Measurements from ENCODE around the gene TRIP11.

The TRIP11 gene

DNA sequence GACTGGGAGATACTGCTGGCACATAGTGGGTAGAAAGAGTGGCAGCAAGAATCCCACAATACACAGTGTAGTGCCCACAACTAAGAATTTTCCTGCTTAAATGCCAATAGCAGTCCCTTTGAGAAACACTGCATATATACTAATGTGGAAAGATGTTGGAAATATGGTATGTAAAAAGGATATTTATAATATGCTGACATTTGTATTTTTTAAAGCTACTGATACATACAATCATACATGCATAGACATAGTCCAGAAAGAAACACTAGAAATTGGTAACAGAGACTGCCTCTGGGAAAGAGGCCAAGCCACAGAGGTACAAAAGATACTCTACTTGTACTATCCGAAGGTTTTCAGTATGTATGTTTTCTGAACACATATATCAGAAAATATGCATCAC lies 30.3 kb downstream of the TRIP11 start:
- no peak for DNase-seq

DNA sequence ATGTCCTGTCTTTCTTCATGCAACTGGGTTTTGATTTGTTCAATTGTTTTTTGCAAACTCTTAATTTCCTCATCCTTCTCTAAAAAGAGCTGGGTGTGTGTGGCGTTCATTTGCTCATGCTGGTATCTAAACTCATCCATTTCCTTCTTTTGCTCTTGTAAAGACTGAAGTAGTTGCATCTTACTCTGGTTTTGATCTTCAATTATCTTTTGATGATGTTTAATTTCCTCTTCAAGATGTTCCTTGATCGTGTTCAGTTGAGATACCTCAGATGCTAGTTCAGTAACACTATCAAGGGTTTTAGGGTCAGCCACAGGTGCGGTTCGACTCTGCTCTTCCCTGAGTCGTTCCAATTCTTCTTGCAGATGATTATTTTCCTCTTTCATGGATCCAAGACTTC lies 34.8 kb downstream of the TRIP11 start:
- no peak for DNase-seq

DNA sequence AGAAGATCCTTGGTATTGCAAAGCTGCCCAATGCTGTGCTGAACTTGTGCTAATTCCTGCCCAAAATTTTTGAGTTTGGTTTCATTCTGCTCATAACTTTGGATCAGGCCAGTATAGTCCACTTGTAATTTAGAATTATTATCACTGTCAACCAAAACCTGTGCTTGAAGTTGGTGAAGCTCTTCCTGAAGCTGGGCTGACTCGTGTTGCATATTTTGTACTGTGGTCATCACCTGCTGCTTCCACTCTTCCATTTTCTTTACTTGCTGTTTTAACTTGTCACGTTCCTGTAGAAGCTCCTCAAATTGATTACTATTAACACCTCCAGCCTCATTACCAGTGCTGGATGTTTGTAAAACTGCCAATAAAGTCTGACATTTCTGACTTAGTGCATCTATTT lies 35.8 kb downstream of the TRIP11 start:
- DNase-seq = no peak

DNA sequence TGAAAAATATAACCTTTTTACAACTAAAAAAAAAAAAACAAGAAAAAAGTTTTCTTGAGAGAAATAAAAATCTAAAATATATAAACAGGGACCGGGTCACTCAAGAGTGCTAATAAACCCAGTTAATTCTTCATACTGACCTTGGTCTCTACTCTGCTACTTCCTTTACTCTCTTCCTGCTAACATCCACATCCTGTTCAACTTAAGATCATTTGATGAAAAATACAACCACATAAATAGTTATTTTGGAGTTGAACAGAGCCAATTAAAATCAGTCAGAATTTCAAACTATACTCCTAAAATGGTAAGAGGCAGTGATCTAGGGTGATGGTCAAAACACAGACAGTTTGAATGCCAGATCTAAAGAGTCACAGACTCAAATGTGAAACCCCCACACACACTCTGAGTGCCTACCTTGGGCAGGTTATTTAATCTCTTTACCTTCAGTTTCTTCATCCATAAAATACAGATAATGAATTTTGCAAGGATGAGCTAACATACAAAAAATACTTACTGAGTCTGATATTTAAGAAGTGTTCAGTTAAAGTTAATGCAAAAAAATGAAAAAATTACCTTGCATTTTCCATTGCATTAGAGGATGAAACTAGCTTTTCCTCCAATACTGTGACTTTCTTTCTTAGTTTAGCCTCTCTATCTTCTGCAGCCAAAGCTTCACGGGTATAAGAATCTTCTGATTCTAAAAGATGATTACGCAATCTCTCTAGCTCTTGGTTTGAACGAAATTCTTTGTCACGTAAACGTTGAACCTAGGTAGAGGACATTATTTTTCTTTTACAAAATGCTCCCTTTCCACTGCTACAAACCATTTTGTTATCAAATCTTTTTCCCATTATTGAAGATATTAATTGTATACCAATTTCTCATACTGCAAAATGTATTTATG lies 40.9 kb downstream of the TRIP11 start:
- DNase-seq = no peak

DNA sequence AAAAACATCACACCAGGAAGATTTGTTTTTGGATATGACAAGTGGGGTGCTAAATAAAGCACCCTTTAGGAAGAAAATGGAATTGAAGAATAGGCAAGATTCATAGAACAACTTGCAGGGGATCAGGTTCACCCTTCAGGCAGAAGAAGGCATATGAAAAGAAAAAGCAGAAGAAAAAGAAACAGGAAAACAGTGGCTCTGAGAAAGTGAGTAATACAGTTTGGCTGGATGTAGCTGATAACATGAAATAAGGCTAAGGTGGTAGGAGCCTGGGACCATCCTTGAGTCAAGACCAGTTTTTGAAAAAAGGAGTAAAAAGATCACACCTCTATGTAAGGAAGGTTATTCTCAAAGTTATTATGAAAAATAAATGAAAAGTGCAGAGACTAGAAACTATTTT lies 42.4 kb downstream of the TRIP11 start:
- DNase-seq = no peak

DNA sequence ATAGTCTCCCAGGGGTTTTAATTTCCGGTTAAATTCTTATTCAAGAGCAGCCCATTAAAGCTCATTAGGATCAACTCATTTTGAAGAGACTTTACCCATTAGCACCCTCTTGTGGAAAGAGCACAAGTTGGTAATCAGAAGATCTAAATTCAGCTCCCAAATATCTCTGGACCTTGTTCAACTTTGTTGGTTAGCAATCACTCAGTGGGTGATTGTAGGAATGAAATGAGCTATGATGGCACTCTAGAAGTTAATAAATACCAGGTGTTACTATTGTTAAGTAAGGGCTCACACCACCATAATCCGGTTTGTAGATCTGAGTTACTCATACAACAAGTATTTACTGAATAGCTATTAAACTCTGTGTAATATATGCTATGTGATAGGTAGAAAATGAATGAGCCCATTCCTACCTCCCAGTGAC lies 42.9 kb downstream of the TRIP11 start:
- DNase-seq = peak; percentile 64

DNA sequence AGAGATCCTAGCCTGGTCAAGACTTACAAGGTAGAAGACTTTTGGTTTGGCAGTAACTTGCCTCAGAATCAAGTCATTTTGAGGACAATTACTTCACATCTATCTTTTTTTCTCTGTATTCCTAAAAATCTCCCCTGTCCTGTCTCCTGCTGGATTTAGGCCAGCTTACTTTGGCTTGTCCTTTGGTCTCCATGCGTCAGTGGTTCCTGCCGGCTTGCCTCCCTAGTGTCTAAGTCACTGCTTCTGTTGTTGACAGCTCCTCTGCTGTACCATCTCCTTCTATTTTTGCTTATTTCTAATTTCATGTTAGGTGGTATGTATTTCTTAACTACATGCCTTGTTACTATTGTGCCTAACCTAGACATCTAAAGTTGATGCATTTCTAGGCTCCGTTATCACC lies 52.7 kb downstream of the TRIP11 start:
- DNase-seq = no peak

DNA sequence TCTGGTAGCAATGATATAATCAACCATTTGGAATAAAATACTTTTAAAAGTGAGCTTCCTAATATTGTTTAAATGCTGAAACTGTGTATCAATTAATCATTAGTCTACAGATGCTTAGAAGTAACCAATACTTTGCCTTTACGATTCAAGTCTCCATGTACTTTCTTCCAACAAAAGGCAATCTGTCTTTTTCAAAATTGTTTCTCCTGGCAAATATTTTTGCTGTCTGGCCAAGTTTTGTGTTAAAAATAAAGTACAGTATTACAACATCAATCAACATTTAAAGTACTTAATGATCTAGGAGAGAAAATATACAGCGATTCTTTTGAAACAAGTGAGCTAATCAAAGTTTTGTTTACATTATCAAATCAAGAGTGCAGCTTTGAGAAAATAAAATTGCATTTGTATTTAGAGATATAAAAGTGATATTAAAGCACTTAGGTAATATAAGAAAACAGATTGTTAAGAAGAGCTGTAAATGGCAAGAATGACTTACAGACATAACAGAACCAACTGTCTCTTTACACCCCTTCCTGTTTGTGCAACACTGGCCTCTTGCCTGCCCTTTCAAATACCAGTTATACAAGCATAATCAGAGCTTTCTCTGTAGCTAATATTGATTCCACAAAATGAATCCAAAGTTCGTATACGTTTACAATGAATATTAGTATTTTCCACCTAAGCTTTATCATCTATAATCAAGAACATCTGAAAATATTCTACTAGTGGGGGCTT lies 54.2 kb downstream of the TRIP11 start:
- no peak for DNase-seq

DNA sequence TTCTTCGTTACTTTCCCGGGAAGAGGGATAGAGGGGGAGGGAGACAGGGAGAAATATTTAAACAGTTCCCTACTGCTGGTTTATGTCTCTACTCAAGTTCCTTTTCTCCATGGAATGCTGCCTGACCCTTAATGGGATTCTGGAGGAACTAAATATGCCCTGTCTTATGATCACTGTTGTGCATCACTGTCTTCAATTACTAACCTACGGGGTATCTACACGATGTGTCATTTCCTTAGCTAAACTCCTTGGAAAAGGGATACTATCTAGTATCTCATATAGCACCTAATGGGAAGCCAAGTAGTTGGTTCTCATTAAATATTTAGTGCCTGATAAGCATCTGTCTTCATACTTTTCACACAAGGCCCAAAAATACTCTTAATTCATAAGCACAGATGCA lies 54.9 kb downstream of the TRIP11 start:
- no peak for DNase-seq

DNA sequence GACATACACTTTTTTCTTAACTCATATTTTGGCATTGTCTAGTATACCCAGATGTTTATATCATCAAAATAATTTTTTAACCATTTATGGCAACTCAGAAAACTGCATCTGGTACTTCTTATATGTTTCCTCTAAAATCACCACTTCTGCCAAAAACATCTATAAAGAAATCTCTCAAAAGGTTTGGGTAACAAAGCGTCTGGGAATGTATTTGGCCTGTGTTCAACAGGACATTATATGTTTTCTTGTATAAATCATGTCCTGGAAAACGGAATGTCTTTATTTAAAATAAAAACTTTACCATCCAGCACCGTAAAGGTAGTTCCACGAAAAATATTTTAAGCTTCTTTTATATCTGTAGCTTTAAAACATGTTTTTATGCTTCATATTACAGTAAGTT lies 56.3 kb downstream of the TRIP11 start:
- DNase-seq = no peak

DNA sequence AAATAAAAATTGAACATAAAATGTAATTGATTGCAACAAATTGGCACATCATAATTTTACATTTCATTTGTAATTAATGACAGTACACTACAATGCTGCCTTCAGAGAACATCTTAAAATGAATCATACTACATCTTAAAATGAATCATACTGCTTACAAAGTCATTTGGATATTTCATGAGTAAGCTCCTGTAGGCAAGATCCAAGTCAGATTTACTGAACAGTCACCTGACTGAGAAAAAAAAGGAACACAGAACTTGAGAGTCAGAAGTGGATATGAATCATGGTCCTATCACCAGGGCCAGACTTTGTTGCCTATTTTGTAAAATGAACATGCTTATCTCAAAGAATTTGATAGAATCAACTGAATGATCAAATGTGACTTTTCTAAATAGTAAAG lies 59.7 kb downstream of the TRIP11 start:
- DNase-seq = no peak

DNA sequence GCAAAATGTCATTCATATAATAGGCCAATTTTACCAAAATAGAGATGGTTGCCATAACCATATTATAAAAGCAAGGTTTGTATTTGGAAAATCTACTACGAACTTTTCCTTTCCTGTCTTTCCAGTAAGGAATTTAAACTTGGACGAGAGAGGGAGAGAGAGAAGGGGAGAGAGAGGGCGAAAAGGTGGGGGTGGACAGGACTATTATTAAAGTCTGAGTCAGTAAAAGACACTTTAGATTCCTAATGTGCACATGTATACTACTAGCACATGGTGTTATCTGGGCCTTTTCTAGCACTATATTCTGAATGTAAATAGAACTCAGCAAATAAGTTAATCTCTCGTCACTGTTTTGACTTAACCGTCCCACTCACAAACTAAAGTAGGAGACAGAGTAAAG lies 62.0 kb downstream of the TRIP11 start:
- no peak for DNase-seq

DNA sequence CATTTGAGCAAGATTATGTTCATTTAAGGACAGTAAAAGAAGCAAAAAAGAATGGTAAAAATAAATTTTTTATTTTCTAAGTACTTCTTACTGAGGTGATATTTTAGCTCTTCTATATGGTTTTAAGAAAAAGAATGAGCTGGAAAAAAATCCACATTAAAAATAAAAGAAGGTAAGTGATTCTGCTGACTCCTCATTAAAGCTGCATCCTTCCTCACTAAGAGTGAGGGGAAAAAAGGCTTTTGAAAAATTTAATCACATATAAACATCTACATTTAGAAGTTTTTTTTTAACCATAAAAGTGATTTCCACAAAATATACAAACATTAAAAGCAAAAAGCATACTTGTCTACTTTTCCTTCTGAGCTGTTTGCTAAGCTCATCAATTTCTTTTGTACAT lies 64.1 kb downstream of the TRIP11 start:
- DNase-seq = no peak

DNA sequence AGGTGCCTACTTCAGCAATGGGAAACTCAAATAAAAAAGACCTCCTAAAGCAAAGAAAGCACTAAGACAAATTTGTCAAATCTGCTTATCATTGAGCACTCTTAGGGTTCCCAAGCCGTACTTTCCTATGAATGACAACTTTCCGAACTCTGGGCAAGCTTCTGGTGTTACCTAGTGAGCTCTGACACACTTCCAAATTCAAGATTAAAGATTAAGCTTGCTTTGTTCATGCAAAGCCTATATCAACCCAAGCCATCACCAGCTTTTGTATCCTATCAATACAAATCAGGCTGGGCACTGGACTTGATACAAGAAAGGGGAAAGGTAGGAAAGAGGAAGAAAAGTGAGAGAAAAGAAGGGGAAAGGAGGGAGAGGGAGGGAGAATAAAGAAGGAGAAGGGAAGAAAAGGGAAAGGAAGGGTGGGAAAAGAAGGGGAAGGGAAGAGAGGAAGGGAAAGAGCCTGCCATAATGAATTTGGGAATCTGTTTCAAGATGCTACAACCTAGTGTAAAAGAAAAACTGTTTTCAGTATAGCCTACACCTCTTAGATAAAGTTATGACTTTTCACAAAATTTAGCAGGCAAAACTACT lies 68.6 kb downstream of the TRIP11 start:
- DNase-seq = no peak

DNA sequence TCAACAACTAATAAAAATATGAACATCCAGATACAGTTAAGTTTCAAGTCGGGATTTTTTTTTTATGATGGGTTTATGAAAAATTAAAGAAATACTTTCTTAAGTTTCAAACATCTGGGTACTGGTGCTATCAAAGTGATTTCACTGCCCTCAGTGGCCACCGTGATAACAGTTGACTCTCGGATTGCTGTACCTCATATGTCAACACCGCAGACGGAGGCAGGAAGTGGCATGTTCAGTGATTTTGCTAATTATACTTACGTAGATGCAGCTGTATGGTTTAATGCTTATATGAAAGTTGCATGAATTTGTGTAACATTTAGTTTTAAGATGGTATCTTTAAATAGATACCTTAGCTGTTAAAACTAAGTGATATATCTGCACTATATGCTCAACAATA lies 71.6 kb downstream of the TRIP11 start:
- DNase-seq = no peak

DNA sequence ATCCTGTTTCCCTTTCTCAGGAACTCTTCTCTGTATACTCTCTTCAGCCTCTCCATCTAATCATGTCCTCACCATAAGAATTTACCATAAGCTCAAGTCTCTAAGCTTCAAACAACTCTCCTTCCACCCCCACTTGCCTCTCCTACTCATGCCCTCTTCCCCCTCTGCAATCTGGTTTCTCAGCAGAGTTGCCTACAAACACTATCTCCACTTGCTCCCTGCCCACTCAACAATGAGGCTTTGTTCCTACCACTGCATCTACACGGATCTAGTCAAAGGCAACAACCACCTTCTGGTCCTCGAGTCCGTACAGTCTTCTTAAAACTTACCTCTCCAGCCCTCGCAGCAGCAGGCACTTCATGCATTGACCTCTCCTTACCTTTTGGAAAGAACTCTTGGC lies 75.1 kb downstream of the TRIP11 start:
- no peak for DNase-seq

DNA sequence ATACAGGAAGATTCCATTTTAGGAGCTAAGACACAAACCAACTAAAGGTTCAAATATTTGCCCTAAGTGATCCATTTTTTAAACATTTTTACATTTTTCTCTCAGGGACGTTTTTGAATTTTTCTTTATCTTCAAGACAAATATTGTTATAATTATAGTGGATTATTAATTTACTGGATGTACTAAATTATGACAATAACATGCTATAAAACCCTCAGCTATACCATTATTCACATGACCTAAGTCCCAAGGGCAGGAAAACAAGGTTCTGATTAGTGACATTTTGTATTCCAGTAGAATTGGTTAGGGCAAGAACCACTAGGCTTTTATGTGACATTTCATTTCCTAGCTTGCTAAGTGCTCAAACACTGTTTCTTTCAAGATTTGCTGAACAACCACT lies 75.8 kb downstream of the TRIP11 start:
- no peak for DNase-seq

DNA sequence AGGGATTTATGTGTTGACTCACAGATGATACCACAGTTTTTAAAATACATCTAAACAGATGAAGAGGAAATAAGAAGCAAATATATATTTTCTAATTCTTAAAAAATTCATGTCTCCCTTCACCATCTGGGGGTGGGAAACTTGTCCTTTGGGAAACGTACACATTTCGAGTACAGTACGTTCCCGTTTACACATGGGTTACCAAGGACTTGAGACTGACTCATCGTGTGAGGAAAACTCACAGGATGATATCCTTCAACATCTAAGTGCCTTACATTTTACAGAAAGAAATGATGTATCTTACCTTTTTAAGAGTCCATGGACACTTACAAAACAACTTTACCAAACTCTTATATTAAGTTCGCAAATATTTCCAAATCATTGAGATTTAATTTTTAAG lies 76.4 kb downstream of the TRIP11 start:
- no peak for DNase-seq

DNA sequence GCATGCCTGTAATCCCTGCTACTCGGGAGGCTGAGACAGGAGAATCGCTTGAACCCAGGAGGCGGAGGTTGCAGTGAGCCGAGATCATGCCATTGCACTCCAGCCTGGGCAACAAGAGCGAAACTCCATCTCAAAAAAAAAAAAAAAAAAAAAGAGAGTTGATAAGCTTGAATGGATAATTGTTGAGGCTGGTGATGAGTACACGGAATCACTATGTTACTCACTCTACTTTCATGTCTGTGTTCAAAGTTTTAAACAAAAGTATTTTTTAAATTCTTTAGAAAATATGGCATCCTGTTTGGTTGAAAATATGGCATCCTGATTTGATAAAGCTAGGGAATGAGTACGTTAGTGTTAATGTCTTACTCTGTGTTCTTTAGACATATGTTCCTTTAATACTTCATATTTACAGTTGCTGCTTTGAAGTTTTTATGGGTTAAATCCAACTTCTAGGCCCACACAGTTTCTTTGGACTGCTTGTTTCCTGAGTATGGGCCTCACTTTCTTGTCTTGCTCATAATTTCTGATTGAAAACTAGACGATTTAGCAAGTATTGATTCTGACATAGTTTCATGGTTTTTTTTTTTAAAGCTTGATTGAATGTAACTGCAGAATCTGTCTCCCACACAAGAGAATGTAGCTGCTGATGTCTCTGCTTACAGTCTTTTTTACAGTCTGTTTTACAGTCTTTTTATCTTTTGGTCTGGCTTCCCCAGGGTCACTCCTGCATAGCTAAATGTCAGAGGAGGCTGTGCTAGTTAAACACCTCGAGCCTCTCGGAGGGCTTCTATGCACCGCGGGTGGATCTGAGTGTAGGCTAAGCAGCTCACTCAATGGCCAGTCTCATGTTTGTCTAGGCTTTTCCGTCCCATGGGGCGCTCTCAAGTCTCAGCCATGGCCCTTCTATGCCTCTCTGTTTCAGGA lies 78.3 kb downstream of the TRIP11 start:
- no peak for DNase-seq

DNA sequence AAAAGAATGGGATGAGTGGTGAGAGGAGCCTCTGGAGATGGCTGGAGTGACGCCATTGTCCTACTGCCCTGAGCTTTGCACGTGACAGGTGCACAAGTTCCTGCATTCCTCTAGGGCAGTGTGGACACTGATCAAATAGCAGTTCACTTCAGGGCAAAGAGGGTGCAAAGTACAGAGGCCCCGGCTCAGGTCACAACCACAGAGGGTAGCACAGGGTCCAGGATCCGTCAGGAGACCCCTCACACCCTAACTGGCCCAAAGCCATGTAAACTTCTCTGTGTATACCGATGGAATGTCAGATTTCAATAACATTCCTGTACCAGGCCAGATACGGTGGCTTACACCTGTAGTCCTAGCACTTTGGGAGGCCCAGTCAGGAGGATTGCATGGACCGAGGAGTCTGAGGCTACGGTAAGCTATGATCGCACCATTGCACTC lies 82.0 kb downstream of the TRIP11 start:
- no peak for DNase-seq

DNA sequence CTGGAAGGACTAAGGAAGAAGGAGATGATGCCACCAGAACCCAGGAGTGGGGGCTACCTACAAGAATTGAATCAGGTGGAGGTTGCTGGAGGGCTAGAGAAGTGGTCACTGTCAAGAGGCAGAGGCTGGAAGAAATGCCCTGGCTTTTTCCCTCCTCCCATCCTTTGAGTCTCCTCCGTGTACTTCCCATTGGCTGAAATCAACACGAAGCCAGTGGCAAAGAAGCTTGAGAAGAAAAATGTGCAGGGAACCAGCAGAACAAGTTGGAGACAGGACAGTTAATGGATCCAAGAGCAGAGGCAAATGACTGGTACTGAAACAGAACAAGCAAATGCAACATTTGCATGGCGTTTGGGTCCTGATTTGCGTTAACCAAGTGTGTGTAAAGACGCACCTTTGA lies 83.2 kb downstream of the TRIP11 start:
- DNase-seq = no peak

DNA sequence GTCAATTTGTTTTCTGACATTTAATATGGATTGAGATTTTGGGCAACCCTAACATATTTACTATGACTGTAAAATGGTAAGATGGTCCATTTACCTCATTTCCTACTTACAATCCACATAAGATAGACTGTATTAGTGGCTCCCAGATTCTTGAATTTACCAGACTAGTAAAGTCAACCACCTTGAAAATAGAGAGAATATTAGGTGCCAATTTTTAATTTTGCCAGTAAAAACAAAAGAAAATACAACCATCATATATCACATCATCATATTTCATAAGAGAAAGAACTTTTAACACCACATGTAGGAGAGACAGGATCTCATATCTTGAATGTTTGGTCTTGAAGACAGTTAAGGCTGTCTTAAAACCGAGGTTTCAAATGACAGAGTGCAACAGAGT lies 84.7 kb downstream of the TRIP11 start:
- no peak for DNase-seq

All from NCI-H2171 treated with DMSO at 0.1 percent for 48 hours (cell line).